ENCODE measurements around the gene FUT8.

Gene FUT8

GRCh38 chr14:65780566-65780965 is 368.0 kb downstream of the FUT8 start:
- POLR2A ChIA-PET (ENCODE audit: low non-redundant PET), result no interaction called here
- DNase-seq (ENCODE audit: low spot score), result no peak
- TF ChIP-seq, protein P1, sequence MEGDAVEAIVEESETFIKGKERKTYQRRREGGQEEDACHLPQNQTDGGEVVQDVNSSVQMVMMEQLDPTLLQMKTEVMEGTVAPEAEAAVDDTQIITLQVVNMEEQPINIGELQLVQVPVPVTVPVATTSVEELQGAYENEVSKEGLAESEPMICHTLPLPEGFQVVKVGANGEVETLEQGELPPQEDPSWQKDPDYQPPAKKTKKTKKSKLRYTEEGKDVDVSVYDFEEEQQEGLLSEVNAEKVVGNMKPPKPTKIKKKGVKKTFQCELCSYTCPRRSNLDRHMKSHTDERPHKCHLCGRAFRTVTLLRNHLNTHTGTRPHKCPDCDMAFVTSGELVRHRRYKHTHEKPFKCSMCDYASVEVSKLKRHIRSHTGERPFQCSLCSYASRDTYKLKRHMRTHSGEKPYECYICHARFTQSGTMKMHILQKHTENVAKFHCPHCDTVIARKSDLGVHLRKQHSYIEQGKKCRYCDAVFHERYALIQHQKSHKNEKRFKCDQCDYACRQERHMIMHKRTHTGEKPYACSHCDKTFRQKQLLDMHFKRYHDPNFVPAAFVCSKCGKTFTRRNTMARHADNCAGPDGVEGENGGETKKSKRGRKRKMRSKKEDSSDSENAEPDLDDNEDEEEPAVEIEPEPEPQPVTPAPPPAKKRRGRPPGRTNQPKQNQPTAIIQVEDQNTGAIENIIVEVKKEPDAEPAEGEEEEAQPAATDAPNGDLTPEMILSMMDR (conservative IDR thresholded peaks at IDR 0.05; ENCODE audit: low read depth), result no peak
- no peak overlapping the region for H3K27ac ChIP-seq
- CTCF ChIA-PET, result no interaction called here

DNA sequence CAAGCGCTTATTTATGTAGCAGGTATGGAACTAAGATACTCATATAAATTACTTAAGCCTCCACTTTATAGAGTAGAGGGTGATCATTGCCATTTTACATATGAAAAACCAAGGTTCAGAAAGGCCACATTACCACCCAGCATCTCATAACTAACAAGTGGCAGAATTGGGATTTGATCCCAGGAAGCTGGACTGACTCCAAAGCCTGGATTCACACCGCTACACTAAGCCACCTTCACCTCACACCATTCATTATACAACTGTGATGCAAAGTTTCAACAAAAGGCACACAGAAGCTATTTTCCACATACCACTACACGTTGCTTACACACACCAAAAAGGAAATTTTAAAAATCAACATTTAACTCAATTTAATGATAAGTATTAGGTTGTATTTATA is 370.6 kb downstream of the FUT8 start:
- CTCF ChIA-PET, result interaction anchor here (0.5 kb wide), 1 partner anchor 11 kb away, joined by 3 read pairs; no protein-coding TSS in a partner anchor
- no peak overlapping the region for H3K27ac ChIP-seq
- DNase-seq (ENCODE audit: low spot score), result no peak
- TF ChIP-seq, protein P1 (conservative IDR thresholded peaks at IDR 0.05; ENCODE audit: low read depth), result no peak
- POLR2A ChIA-PET (ENCODE audit: low non-redundant PET), result no interaction called here

DNA sequence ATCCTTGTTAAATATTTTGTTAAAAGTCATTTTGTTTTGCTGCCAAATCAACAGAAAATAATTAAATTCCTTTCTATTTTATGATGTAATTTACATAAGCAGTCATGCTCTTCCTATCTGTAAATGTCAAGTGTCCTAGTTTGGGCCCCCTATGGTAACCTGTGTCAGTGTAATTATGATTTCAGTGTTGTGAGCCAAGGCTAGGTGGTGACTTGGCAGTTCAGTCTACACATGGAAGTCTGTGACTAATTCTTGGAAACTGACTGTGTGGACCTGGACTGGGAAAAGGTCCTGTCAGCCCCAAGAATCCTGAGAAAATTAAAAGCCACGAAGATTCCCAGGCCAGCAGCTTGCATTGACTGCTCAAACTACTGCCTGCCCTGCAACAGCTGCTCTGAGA is 371.0 kb downstream of the FUT8 start:
- TF ChIP-seq, protein P1 (conservative IDR thresholded peaks at IDR 0.05; ENCODE audit: low read depth), result no peak
- H3K27ac ChIP-seq, result no peak overlapping the region
- ChIA-PET POLR2A (ENCODE audit: low non-redundant PET) (no interaction called here), CTCF (interaction anchor here (0.5 kb wide), 1 partner anchor 10 kb away, joined by 3 read pairs; no protein-coding TSS in a partner anchor)
- DNase-seq (ENCODE audit: low spot score), result no peak

DNA sequence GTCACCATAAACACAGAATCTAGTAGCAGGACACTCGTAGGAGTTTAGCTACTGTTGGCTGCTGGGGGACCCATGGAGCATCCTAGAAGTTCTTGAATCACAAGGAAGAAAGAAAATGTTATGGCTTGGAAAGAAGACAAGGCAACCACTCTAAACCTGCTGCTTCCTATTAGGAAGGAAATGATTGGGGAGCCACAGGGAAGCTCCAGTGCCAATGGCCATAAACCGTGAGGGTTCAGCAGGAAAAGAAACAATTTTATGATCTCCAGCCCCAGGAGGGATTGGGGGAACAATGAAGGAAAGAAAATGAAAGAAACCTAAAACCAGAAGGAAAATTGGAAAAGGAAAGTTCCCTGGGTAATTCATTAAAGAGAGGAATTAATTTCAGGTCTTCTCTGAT is 372.0 kb downstream of the FUT8 start:
- TF ChIP-seq, protein P1 (conservative IDR thresholded peaks at IDR 0.05; ENCODE audit: low read depth), result no peak
- ChIA-PET CTCF (interaction anchor here (0.8 kb wide), 1 partner anchor 641 kb away, joined by 3 read pairs; no protein-coding TSS in a partner anchor), POLR2A (ENCODE audit: low non-redundant PET) (no interaction called here)
- no peak for DNase-seq (ENCODE audit: low spot score)
- no peak overlapping the region for H3K27ac ChIP-seq

- TF ChIP-seq, protein P1 (conservative IDR thresholded peaks at IDR 0.05; ENCODE audit: low read depth), result no peak
- DNase-seq (ENCODE audit: low spot score), result no peak
- ChIA-PET POLR2A (ENCODE audit: low non-redundant PET) (no interaction called here), CTCF (no interaction called here)
- no peak overlapping the region for H3K27ac ChIP-seq
Measured at GRCh38 chr14:65787461-65787860, 374.9 kb downstream of the FUT8 start.

- TF ChIP-seq, protein P1 (conservative IDR thresholded peaks at IDR 0.05; ENCODE audit: low read depth), result no peak
- no peak for DNase-seq (ENCODE audit: low spot score)
- CTCF ChIA-PET, result no interaction called here
- no peak overlapping the region for H3K27ac ChIP-seq
- POLR2A ChIA-PET (ENCODE audit: low non-redundant PET), result no interaction called here
Measured at GRCh38 chr14:65788876-65789275, 376.3 kb downstream of the FUT8 start.

DNA sequence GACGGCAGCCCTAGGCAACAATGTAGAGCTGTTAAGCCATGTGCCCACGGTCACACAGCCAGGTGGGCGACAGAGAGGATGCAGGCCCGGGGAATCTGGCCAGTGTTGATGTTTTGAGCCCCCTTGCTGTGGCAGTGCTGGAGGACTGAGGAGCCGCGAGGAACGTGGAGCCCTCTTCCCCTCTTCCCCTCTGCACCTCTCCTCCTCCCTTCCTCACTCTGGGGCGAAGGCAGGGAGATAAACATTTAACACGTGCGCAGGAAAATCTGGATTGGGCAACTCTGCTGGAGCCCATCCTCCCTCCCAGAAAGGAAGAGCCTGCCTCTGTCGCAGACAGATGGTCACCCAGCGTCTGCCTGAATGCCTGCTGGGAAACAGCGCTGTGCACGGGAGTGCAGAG is 376.8 kb downstream of the FUT8 start:
- ChIA-PET CTCF (no interaction called here), POLR2A (ENCODE audit: low non-redundant PET) (no interaction called here)
- no peak overlapping the region for H3K27ac ChIP-seq
- TF ChIP-seq, protein P1 (conservative IDR thresholded peaks at IDR 0.05; ENCODE audit: low read depth), result no peak
- no peak for DNase-seq (ENCODE audit: low spot score)

Measured in RWPE1 (cell line).